SK-MEL-5 (cell line): ENCODE results near the gene GAS7. TPM values are rescaled to one million over a fixed set of nuclear protein-coding genes. Genes with fewer than 3 reads are reported as not detected.
"Not testable (repeated sequence)": the region's sequence is repeated elsewhere in the genome, so short reads cannot be mapped to it uniquely, and the experiment has no call there.

Experiments
- DNase-seq: peaks from one replicate; pipeline ENCODE4 v3.0.0-alpha.2; 2016; ENCODE audit warnings: low read depth, low spot score
- in situ Hi-C: cut with HindIII; loops from 2 replicates; pipeline ENCODE4 v1.10.0; 2016; ENCODE audit warnings: low sequenced_read_pairs, high pct_unique_total_duplicates, low pct_unique_long_range_greater_than_20kb
- total RNA-seq: library from RNA; depleted of rRNA; stranded (reverse); fragments of >200 nt; shearing (Covaris generic); gene quantifications from 2 replicates; pipeline ENCODE4 v1.2.3, GENCODE V29; 2014

Gene GAS7
- total RNA-seq, 1 experiment from 2014 or later, result 115 TPM

GRCh38 chr17:10106067-10106466, 92.3 kb downstream of the GAS7 start:
- in situ Hi-C loops, result no loop called here
- no peak for DNase-seq

- in situ Hi-C loops, result no loop called here
- no peak for DNase-seq
Observed at GRCh38 chr17:10105513-10106001, 92.8 kb downstream of the GAS7 start.

- in situ Hi-C loops, result no loop called here
Observed at GRCh38 chr17:10103712-10104111, 94.7 kb downstream of the GAS7 start.

GRCh38 chr17:10102817-10103216, 95.6 kb downstream of the GAS7 start:
- no peak for DNase-seq
- in situ Hi-C loops, result no loop called here

More at GRCh38 chr17:10103712-10104111, 94.7 kb downstream of the GAS7 start:
- no peak for DNase-seq

- in situ Hi-C loops, result no loop called here
- no peak for DNase-seq
Observed at GRCh38 chr17:10099051-10099571, 99.3 kb downstream of the GAS7 start.

- in situ Hi-C loops, result no loop called here
- no peak for DNase-seq
Observed at GRCh38 chr17:10096596-10096995, 101.8 kb downstream of the GAS7 start.

- in situ Hi-C loops, DNase-seq: not testable (repeated sequence)
Observed at GRCh38 chr17:10095295-10095694, 103.1 kb downstream of the GAS7 start.

GRCh38 chr17:10094797-10095196, 103.6 kb downstream of the GAS7 start:
- DNase-seq, result no peak
- in situ Hi-C loops, result no loop called here

- in situ Hi-C loops, result no loop called here
Observed at GRCh38 chr17:10092595-10092994, 105.8 kb downstream of the GAS7 start.

GRCh38 chr17:10091046-10091445, 107.4 kb downstream of the GAS7 start:
- in situ Hi-C loops, result no loop called here
- DNase-seq, result no peak

More at GRCh38 chr17:10092595-10092994, 105.8 kb downstream of the GAS7 start:
- DNase-seq, result no peak

GRCh38 chr17:10089196-10089804, 109.1 kb downstream of the GAS7 start:
- in situ Hi-C loops, result no loop called here
- DNase-seq, result no peak

GRCh38 chr17:10088444-10088843, 110.0 kb downstream of the GAS7 start:
- in situ Hi-C loops, result no loop called here
- no peak for DNase-seq

GRCh38 chr17:10087355-10087754, 111.1 kb downstream of the GAS7 start:
- in situ Hi-C loops, result no loop called here
- no peak for DNase-seq

GRCh38 chr17:10083864-10084263, 114.5 kb downstream of the GAS7 start:
- DNase-seq, result no peak
- in situ Hi-C loops, result no loop called here

GRCh38 chr17:10082795-10083194, 115.6 kb downstream of the GAS7 start:
- DNase-seq, result no peak
- in situ Hi-C loops, result no loop called here

GRCh38 chr17:10081571-10082169, 116.7 kb downstream of the GAS7 start:
- DNase-seq, result no peak
- in situ Hi-C loops, result no loop called here

GRCh38 chr17:10077561-10078299, 120.7 kb downstream of the GAS7 start:
- in situ Hi-C loops, result no loop called here
- no peak for DNase-seq

- in situ Hi-C loops, result no loop called here
- no peak for DNase-seq
Observed at GRCh38 chr17:10075919-10076318, 122.5 kb downstream of the GAS7 start.
